ENCODE results near the gene WNT3A. TPM values are rescaled to one million over a fixed set of nuclear protein-coding genes. Genes with fewer than 3 reads are reported as not detected.

WNT3A gene
- total and polyA plus RNA-seq, 2 of the 4 experiments (the other 2 are of a cell fraction): not detected

DNA sequence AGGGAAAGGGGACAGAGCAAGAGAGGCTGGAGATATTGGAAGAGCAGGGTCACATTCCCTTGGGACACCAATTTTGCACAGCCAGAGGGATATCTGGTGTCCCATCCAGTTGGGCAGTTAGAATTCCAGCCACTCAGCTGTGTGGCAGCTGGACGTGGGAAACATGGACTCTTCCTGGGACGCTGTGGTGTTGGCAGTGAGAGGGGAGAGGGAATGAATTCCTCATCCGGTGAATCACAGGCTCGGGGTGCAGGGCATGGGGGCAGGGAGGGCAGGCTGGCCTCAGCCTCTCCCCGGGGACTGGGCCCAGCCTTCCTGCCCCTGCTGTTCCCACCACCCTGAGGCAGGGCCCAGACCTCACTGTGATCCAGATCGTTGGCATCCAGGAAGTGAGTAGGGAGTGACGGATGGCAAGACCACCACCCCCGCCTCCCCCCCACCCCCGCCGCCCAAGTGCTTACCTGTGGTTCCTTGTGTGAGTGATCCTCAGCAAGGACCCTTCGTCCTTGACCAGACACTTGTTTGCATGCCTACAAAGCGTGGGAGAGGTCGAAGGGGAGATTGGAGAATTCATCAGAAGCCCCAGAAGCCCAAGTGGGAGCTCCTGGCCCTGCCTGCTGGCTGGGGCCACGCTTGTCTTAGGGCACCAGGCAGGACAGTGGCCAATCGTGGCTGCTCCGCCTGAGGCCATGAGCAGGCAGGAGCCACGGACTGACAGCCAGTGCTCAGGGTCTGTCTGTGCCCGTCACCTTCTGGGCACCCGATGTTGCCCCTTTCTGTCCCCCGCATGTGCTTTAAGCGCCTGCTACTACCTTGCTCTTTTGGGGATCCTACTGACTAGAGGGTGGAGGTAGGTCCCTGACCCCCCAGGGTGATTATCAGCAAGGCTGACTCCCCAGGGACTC, 8.7 kb downstream of the WNT3A start (continued):
- TF ChIP-seq, protein P1, sequence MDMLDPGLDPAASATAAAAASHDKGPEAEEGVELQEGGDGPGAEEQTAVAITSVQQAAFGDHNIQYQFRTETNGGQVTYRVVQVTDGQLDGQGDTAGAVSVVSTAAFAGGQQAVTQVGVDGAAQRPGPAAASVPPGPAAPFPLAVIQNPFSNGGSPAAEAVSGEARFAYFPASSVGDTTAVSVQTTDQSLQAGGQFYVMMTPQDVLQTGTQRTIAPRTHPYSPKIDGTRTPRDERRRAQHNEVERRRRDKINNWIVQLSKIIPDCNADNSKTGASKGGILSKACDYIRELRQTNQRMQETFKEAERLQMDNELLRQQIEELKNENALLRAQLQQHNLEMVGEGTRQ (IDR thresholded peaks at IDR 0.05; ENCODE audit: low read depth, low read length): no peak

DNA sequence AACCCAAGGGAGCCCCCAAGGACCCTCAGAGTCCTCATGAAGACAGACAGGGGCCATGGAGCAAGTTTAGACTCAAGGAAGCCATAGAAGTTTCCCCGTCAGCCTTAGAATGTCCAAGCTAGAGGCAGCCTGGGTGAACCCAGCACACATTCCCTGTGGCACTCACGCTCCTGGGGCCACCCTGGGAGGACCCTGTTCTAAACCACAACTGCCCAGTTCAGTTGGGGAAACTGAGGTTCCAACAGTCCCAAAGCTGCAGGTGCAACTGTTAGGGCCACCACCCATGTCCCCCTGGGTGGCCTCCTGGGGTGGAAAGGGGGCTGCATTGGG, 9.3 kb downstream of the WNT3A start:
- Histone ChIP-seq H3K9me1 (ENCODE audit: insufficient read depth, low read length) (peaks cover 4% of the 10 kb centered on the region; the same call in 1 of the 2 replicates), H2AFZ (replicated peaks; ENCODE audit: low read length, poor library complexity) (no peak overlapping the region), H4K5ac (ENCODE audit: low read depth, low read length) (no peak overlapping the region), H3K4me3 (ENCODE audit: insufficient read depth, low read depth, low read length) (no peak overlapping the region), H3K27me3 (ENCODE audit: control insufficient read depth, insufficient read depth, low read length) (peaks cover 10% of the 10 kb centered on the region; the same call in 1 of the 2 replicates), H2AK9ac (replicated peaks; ENCODE audit: low read depth, low read length, poor library complexity) (no peak overlapping the region), H3K4me2 (ENCODE audit: low read depth, low read length) (no peak overlapping the region), H3K9ac (ENCODE audit: low read depth, low read length) (no peak overlapping the region), H3K27ac (ENCODE audit: insufficient read depth, low read length) (no peak overlapping the region), H3K18ac (ENCODE audit: low read depth, low read length) (no peak overlapping the region), H4K8ac (ENCODE audit: low read depth in 2 of 2, low read length in 2 of 2) (no peak overlapping the region), H3K4me1 (ENCODE audit: control insufficient read depth, insufficient read depth, low read length) (peaks cover 5% of the 10 kb centered on the region), H3K79me1 (ENCODE audit: low read depth in 1 of 2, low read length in 2 of 2) (no peaks in the 10 kb centered on the region), H4K20me1 (ENCODE audit: insufficient read depth, low read length) (no peaks in the 10 kb centered on the region), H4K91ac (ENCODE audit: insufficient read depth, low read depth, low read length) (no peak overlapping the region), H3K56ac (ENCODE audit: extremely low read depth, insufficient read depth, low read length) (no peak overlapping the region), H3K36me3 (ENCODE audit: control insufficient read depth, insufficient read depth, low read length) (no peaks in the 10 kb centered on the region), H2BK5ac (ENCODE audit: low read depth, low read length, poor library complexity, severe bottlenecking) (no peak overlapping the region), H2BK20ac (ENCODE audit: low read depth, low read length) (no peak overlapping the region), H3K9me3 (ENCODE audit: control insufficient read depth, insufficient read depth, low read length) (no peaks in the 10 kb centered on the region), H3K23ac (ENCODE audit: low read depth, low read length) (no peak overlapping the region), H2BK120ac (ENCODE audit: low read depth, low read length) (no peak overlapping the region), H2BK15ac (ENCODE audit: low read depth, low read length) (no peak overlapping the region), H3K14ac (replicated peaks; ENCODE audit: low read depth, low read length) (no peak overlapping the region), H2AK5ac (ENCODE audit: low read depth, low read length) (no peak overlapping the region), H3K4ac (ENCODE audit: low read depth, low read length) (no peak overlapping the region)
- dilution Hi-C loops (cut with HindIII; ENCODE audit: low sequenced_read_pairs, unreplicated experiment): no loop called here
- no peak for DNase-seq
- in situ Hi-C loops (cut with MboI; ENCODE audit: low sequenced_read_pairs): no loop called here
- ChIA-PET CTCF (no interaction called here), POLR2A (ENCODE audit: unreplicated experiment) (no interaction called here)
- intact Hi-C loops (cut with micrococcal nuclease): no loop called here
- no TSS peak for BruUV-seq (replicated peaks)
- 60% methylated on average over 1 of the region's 2 CpGs; no CpG with 5 or more reads in 1 of the 2 experiments for WGBS, 2 experiments (ENCODE audit: extremely low coverage in 2 of 2, insufficient read length in 1 of 2)
- ATAC-seq (ENCODE audit: low read depth): no peak
- TF ChIP-seq RAD21 (IDR thresholded peaks at IDR 0.05; ENCODE audit: low read length) (no peak), MXI1 (IDR thresholded peaks at IDR 0.05; ENCODE audit: borderline replicate concordance, low read depth, low read length) (no peak)
